Large intestine (tissue), 3 donors: Measurements from ENCODE around the gene FRMD4A. TPM values are rescaled to one million over a fixed set of nuclear protein-coding genes. Genes with fewer than 3 reads are reported as not detected.
"Not testable (repeated sequence)": the region's sequence is repeated elsewhere in the genome, so short reads cannot be mapped to it uniquely, and the experiment has no call there.

Experiments used
- DNase-seq, 2 donors: peaks; one replicate each; pipeline versions ENCODE4 v3.0.0 to v3.0.0-alpha.2; 2013
- H3K27ac ChIP-seq: one replicate; pipeline ENCODE4 v1.5.1; 2013; ENCODE audit warnings: low read length
- H3K27me3 ChIP-seq: 2 replicates; pipeline ENCODE4 v1.6.1; 2013; ENCODE audit warnings: low read length; ENCODE audit not compliant: control insufficient read depth, insufficient read depth
- H3K36me3 ChIP-seq: 2 replicates; pipeline ENCODE4 v1.6.1; 2013; ENCODE audit warnings: low read length; ENCODE audit not compliant: control insufficient read depth, insufficient read depth
- H3K4me1 ChIP-seq: one replicate; pipeline ENCODE4 v1.6.1; 2013; ENCODE audit warnings: low read length; ENCODE audit not compliant: control insufficient read depth, insufficient read depth
- H3K4me3 ChIP-seq: one replicate; pipeline ENCODE4 v1.5.1; 2013; ENCODE audit warnings: low read length
- H3K9me3 ChIP-seq: one replicate; pipeline ENCODE4 v1.6.1; 2013; ENCODE audit warnings: mild to moderate bottlenecking, low read depth, low read length, moderate library complexity; ENCODE audit not compliant: control insufficient read depth
- WGBS: methylation state at CpG from one replicate; pipeline ENCODE4 v1.1.5; 2013; ENCODE audit warnings: low lambda C conversion rate; ENCODE audit not compliant: insufficient coverage; 5-methylcytosine and 5-hydroxymethylcytosine counted together
- polyA plus RNA-seq: library from polyadenylated mRNA; unstranded; fragments of 120-200 nt; gene quantifications from one replicate; pipeline ENCODE4 v1.2.1, GENCODE V29; 2013

The FRMD4A gene
- polyA plus RNA-seq, 1 donor: 19.8 TPM

- H3K27me3 ChIP-seq, H3K9me3 ChIP-seq, H3K4me1 ChIP-seq, H3K36me3 ChIP-seq, H3K4me3 ChIP-seq, DNase-seq, H3K27ac ChIP-seq: not testable (repeated sequence)
- 100% methylated on average over 1 of the region's 5 CpGs for WGBS
Measured at GRCh38 chr10:14067638-14068037, 263.1 kb downstream of the FRMD4A start.

DNA sequence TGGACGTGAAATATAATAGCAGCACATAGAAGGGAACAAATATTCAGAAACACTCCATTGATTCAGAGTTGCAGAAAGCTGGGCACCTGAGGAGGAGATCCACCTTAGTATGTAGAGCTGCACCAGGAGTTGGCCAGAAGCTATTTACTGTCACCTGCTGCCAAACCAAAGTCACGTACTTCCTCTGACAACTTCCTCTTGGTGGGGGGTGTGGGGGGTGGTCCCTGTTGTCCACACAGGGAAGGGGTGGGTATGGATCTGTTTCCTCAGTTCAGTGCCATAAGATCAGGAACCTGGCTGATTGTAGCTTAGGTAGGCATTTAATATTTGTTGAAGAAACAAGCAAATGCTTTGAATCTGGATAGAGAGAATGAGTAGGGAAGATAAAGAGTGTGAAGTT is 264.6 kb downstream of the FRMD4A start:
- H3K27ac ChIP-seq: no peak overlapping the region
- no peaks in the 10 kb centered on the region for H3K4me1 ChIP-seq
- no peaks in the 10 kb centered on the region for H3K27me3 ChIP-seq
- no peaks in the 10 kb centered on the region for H3K9me3 ChIP-seq
- H3K36me3 ChIP-seq: no peaks in the 10 kb centered on the region
- no peak overlapping the region for H3K4me3 ChIP-seq
- no peak for DNase-seq
- no CpG with 5 or more reads among the region's 2 CpGs for WGBS

GRCh38 chr10:14063531-14064285 is 267.0 kb downstream of the FRMD4A start:
- Histone ChIP-seq H3K4me1 (no peaks in the 10 kb centered on the region), H3K27me3 (no peaks in the 10 kb centered on the region), H3K4me3 (no peak overlapping the region), H3K9me3 (no peaks in the 10 kb centered on the region), H3K36me3 (no peaks in the 10 kb centered on the region), H3K27ac (no peak overlapping the region)
- WGBS: 53% methylated on average over 2 of the region's 8 CpGs
- no peak for DNase-seq

GRCh38 chr10:14062528-14063260 is 268.0 kb downstream of the FRMD4A start:
- no peak for DNase-seq
- no peaks in the 10 kb centered on the region for H3K9me3 ChIP-seq
- H3K27me3 ChIP-seq: no peaks in the 10 kb centered on the region
- 100% methylated on average over 1 of the region's 11 CpGs for WGBS
- no peak overlapping the region for H3K4me3 ChIP-seq
- H3K4me1 ChIP-seq: no peaks in the 10 kb centered on the region
- H3K36me3 ChIP-seq: no peaks in the 10 kb centered on the region
- no peak overlapping the region for H3K27ac ChIP-seq

DNA sequence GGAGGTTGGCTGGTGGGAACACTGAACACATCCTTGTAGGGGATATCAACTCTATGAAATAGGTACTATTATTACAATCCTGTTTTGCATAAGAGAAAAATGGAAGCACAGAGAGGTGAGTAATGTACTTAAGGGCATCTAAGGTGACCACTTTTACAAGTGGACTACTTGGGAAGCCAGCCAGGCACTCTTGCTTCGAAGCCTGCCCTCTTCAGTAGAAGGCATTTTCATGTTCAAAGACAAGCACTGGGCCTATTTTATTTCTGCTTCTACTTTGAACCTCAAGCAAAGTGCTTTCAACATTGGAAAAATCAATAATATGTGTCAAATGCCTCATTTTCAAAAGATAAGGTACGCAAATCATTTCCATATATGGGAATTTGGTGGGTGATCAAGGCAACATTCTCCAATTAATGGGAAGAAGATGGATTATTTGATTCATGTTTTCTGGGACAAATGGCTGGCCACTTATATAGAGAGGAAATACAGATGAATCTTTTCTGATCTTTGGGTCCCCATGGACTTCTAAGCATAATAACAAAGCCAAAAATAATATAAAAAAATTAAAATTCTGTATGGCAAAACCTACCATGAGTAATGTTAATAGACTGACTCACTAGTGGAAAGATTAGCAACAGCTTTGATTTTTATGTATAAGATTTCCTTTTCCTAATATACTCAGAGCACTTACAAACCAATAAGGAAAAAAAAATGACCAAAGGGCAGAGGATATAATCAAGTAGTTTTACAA is 270.2 kb downstream of the FRMD4A start:
- DNase-seq: no peak
- Histone ChIP-seq H3K4me1 (no peaks in the 10 kb centered on the region), H3K27me3 (no peaks in the 10 kb centered on the region), H3K27ac (no peak overlapping the region), H3K9me3 (no peaks in the 10 kb centered on the region), H3K4me3 (no peak overlapping the region), H3K36me3 (no peaks in the 10 kb centered on the region)
- 100% methylated on average over 1 of the region's 2 CpGs for WGBS

GRCh38 chr10:14056610-14057332 is 274.0 kb downstream of the FRMD4A start:
- H3K27ac ChIP-seq: no peak overlapping the region
- WGBS: 57% methylated on average over 2 of the region's 6 CpGs
- no peak for DNase-seq

DNA sequence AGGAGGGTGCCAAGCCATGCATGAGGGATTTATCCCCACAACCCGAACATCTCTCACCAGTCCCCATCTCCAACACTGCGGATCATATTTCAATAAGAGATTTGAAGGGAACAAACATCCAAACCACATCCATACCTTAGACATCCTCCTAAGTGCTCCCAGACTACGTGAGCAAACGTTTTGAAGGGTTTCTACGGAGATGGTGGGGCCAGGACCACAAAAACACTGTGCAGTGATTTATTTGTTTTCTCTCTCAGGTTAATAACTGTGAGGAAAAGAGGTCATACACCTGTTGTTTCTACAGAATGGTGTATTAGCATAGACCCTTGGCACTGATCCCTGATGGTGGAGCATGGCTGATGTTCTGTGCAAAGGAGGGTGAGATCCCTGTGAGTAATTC is 277.8 kb downstream of the FRMD4A start:
- no peaks in the 10 kb centered on the region for H3K36me3 ChIP-seq
- H3K9me3 ChIP-seq: no peaks in the 10 kb centered on the region
- H3K4me3 ChIP-seq: no peak overlapping the region
- WGBS: no CpG with 5 or more reads among the region's 5 CpGs
- no peaks in the 10 kb centered on the region for H3K27me3 ChIP-seq
- no peak for DNase-seq
- no peak overlapping the region for H3K27ac ChIP-seq
- H3K4me1 ChIP-seq: no peaks in the 10 kb centered on the region

More at GRCh38 chr10:14056610-14057332, 274.0 kb downstream of the FRMD4A start:
- Histone ChIP-seq H3K4me1 (no peaks in the 10 kb centered on the region), H3K9me3 (no peaks in the 10 kb centered on the region), H3K4me3 (no peak overlapping the region), H3K36me3 (no peaks in the 10 kb centered on the region), H3K27me3 (no peaks in the 10 kb centered on the region)

GRCh38 chr10:14050598-14050997 is 280.1 kb downstream of the FRMD4A start:
- Histone ChIP-seq H3K36me3 (no peaks in the 10 kb centered on the region), H3K9me3 (no peaks in the 10 kb centered on the region), H3K4me3 (no peak overlapping the region), H3K27me3 (no peaks in the 10 kb centered on the region), H3K27ac (no peak overlapping the region), H3K4me1 (no peaks in the 10 kb centered on the region)
- no peak for DNase-seq
- no CpG with 5 or more reads among the region's 4 CpGs for WGBS

DNA sequence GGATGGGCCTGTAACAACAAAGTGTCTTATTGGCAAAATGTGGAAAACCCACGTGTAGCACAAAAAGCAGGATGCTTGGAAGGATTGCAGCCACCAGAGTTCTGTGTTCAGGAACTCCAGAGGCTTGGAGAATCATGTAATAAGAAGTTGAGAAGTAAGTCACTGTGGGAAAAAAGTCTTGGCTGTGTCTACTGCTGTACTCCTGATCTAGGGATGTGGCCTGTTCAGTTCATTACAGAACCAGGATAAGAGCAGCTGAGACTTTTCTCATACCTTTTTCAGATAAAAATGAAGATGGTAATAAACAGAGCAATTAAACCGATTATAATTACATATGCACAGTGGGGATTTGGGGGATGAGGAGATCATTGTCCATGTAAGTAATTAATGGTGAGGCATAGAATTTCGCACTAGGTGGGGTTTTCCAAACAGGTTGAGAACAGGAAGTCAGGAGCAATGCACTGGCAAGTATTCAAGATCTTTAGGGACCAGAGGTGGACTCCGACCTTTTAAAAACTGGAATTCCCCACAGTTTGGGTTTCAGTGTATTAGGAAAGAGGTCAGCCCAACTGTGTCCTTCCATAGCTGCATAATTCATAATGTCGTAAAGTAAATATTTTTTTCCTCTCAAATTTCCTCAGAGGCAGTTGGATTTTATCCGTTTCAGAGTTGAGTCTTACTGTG is 281.7 kb downstream of the FRMD4A start:
- H3K36me3 ChIP-seq: no peaks in the 10 kb centered on the region
- DNase-seq: no peak
- no peaks in the 10 kb centered on the region for H3K27me3 ChIP-seq
- H3K4me3 ChIP-seq: no peak overlapping the region
- H3K27ac ChIP-seq: no peak overlapping the region
- H3K4me1 ChIP-seq: no peaks in the 10 kb centered on the region
- 83% methylated on average over 1 of the region's 6 CpGs for WGBS
- H3K9me3 ChIP-seq: no peaks in the 10 kb centered on the region
